HG03575 (cell line): ENCODE results near the gene PTBP1.
"Not testable (repeated sequence)": the region's sequence is repeated elsewhere in the genome, so short reads cannot be mapped to it uniquely, and the experiment has no call there.

Source experiments
- ATAC-seq: cut with Tn5 transposase; IDR thresholded peaks from one replicate; pipeline ENCODE4 v1.9.1; 2021; ENCODE audit not compliant: unreplicated experiment, insufficient number of reproducible peaks, low FRiP score; ENCODE audit errors: extremely low read depth

The PTBP1 gene

GRCh38 chr19:845707-846521 lies 48.7 kb downstream of the PTBP1 start:
- no peak for ATAC-seq

DNA sequence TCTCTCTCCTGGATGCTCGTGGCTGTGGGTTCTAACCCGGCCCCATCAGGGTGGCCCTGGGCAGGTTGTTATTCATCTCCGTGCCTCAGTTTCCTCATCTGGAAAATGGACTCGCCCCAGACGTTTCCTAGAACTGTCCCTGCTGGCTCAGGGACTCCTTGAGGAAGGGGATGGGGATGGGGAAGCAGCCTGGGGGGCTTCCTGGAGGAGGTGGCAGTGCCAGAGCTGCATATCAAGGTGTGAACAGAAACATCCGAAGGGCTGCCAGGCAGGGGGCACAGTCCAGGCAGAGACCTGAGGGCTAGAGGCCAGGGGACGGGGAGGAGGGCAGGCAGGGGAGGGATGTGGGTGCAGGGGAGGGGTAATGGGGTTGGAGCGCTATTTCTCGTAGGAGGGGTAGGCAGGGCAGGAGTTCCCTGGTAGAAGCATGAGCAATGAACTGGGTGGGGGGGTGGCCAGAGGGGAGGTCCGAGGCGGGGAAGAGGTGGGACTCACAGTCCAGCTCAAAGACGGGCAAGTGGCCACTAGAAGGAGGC lies 51.2 kb downstream of the PTBP1 start:
- ATAC-seq, result no peak

- ATAC-seq, result not testable (repeated sequence)
Observed at GRCh38 chr19:849195-849594, 51.9 kb downstream of the PTBP1 start.

DNA sequence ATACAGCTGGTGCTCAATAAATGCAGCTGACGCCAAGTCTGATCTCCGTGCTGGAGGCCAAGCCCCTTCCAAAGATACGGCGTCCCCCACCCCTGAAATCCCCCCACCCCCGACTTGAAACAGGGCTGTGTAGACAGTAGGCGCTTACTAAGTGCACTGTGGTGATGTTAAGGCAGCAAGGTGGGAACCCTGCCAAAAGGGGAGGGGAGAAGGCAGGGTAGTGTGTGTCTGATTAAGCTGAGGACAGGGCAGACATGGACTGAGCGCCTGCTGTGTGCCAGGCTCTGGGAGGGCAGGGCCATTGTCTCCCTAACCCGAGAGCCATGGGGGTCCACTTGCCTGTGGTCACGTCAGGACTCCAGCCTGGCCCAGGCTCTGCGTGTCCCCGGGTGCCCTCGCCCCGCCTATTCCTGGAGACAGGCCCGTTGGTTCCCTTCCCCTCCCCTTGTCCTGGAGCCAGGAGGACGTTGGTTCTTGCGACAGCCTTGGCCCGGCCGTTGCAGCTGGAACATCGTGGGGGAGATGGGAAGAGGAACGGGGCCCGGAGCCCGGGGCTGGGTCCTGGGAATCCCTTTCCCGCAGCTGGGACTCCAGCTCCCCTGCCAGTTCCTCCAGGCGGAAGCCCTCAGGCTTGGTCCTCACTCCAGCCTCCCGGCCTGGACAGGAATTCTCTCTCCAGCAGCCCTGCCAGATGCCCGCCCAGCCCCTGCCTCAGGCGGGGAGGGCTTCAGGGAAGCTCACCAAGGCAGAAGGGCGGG lies 53.1 kb downstream of the PTBP1 start:
- no peak for ATAC-seq

- ATAC-seq, result no peak
Observed at GRCh38 chr19:850979-851335, 53.7 kb downstream of the PTBP1 start.

- ATAC-seq, result no peak
Observed at GRCh38 chr19:852136-853013, 55.1 kb downstream of the PTBP1 start, which contains the start of gene ELANE. TSS of gene ELANE (plus strand) at chr19:852303. CDS start at chr19:852329, 26 bp downstream.

GRCh38 chr19:853014-853585 lies 55.8 kb downstream of the PTBP1 start:
- no peak for ATAC-seq

DNA sequence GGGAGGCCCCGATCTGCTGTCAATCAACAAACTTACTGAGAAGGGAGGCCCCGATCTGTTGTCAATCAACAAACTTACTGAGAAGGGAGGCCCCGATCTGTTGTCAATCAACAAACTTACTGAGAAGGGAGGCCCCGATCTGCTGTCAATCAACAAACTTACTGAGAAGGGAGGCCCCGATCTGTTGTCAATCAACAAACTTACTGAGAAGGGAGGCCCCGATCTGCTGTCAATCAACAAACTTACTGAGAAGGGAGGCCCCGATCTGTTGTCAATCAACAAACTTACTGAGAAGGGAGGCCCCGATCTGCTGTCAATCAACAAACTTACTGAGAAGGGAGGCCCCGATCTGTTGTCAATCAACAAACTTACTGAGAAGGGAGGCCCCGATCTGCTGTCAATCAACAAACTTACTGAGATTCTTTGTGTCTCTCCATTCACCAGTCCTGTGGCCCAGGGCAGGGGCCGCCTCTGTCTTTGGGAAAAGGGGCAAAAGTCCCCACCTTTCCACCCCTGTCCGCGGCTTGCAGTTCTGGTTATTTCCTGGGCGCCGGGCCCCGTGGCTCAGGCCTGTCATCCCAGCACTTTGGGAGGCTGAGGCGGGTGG lies 56.5 kb downstream of the PTBP1 start:
- ATAC-seq, result not testable (repeated sequence)

DNA sequence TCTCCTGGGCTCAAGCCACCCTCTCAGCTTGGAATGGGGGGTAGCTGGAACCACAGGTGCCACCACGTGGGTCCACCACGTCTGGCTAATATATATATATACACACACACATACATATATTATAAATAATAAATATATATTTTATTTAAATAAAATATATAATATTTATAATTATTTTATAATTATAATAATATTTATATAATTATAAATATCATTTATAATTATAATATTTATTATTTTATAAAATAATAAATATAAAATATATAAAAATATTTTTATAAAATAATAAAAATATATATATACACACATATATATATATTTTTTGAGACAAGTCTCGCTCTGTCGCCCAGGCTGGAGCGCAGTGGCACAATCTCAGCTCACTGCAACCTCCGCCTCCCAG lies 57.3 kb downstream of the PTBP1 start:
- ATAC-seq, result no peak

- ATAC-seq, result no peak
Observed at GRCh38 chr19:855142-855541, 57.9 kb downstream of the PTBP1 start.

DNA sequence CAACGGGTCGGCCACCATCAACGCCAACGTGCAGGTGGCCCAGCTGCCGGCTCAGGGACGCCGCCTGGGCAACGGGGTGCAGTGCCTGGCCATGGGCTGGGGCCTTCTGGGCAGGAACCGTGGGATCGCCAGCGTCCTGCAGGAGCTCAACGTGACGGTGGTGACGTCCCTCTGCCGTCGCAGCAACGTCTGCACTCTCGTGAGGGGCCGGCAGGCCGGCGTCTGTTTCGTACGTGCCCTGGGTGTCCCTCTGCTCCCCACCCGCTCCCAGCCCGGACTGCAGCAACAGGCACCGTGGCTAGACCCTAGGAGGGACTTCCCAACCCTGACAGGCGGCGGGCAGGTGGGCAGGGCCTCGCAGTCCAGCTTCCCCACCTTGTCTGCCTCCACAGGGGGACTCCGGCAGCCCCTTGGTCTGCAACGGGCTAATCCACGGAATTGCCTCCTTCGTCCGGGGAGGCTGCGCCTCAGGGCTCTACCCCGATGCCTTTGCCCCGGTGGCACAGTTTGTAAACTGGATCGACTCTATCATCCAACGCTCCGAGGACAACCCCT lies 58.4 kb downstream of the PTBP1 start:
- no peak for ATAC-seq

GRCh38 chr19:858284-858683 lies 61.0 kb downstream of the PTBP1 start:
- no peak for ATAC-seq

GRCh38 chr19:858868-859843 lies 61.9 kb downstream of the PTBP1 start, which contains the start of gene CFD:
TSS of gene CFD (plus strand) at chr19:859664. CDS start at chr19:859690, 26 bp downstream.
- ATAC-seq, result no peak

DNA sequence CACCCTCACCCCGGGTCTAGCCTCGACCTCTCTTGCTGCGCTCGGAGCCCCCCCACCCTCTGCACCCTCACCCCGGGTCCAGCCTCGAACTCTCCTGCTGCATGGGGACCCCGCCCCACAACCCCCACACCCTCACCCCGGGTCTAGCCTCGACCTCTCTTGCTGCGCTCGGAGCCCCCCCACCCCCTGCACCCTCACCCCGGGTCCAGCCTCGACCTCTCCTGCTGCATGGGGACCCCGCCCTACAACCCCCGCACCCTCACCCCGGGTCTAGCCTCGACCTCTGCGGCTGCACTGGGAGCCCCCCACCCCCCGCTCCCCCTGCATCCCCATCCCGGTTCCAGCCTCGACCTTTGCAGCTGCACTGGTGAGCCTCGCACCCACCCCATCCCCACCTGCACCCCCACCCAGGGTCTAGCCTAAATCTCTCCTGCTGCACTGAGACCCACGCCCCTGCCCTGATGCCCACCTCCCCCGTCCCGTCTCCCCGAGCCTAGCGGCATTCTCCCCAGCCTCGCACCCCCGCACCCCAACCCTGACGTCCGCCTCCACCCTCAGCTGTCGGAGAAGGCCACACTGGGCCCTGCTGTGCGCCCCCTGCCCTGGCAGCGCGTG lies 64.0 kb downstream of the PTBP1 start:
- no peak for ATAC-seq
